HG02763 (cell line): Measurements from ENCODE around the gene TMCO2.

ENCODE experiments used
- ATAC-seq: cut with Tn5 transposase; IDR thresholded peaks from one replicate; pipeline ENCODE4 v1.9.1; 2021; ENCODE audit warnings: mild to moderate bottlenecking, moderate library complexity; ENCODE audit not compliant: unreplicated experiment

Gene TMCO2

DNA sequence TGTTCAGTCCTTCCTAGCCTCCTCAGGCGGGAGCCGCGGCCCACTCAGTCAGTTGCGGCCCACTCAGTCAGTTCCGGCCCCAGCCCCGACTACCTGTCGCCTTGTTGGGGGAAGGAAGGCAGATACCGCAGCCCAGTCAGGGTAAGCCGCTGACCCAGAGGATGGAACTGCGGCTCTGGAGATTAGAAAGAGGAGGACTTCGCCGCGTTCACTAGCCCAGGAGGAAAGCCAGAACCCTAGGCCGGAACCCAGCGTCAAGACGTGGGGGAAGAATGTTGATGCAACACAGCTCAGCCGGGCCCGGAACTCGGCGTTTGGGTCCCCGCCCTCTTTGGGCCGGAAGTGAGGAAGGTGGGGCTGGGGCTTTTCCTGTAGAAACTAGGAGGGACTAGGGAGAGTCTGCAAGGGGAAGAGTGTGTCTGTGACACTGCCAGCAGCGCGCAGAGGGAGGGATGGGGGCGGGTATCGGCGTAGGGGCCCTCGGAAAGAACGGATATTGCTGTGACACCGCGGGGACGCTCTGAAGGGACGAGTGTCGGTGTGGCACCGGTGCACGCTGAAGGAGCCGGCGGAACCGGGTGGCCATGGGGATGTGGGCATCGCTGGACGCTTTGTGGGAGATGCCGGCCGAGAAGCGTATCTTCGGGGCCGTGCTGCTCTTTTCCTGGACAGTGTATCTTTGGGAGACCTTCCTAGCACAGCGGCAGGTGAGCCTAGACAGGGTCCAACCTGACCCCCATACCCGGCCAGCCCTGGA lies 10.1 kb downstream of the TMCO2 start, which contains the start of gene ZMPSTE24:
ZMPSTE24 (plus strand) TSS at position 549 of the 757 bp plus-strand sequence; CDS start at position 585, 36 bp downstream.
- ATAC-seq, result peak; percentile 93

DNA sequence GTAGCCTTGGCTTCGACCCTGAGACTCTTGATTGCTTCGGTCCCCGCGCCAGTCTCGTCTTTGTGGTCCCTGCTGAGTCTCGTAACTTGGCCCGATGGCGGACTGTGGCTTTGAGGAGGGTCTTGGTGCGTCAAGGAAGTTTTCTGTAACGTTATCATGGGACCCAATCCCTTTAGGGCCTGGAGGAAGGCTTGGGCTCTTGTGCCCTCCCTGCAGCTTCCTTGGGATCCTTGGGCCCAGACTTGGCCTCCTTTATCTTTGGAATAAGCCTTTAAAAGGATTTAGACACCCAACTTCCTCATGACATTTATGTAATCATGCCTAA lies 10.7 kb downstream of the TMCO2 start:
- ATAC-seq, result no peak

DNA sequence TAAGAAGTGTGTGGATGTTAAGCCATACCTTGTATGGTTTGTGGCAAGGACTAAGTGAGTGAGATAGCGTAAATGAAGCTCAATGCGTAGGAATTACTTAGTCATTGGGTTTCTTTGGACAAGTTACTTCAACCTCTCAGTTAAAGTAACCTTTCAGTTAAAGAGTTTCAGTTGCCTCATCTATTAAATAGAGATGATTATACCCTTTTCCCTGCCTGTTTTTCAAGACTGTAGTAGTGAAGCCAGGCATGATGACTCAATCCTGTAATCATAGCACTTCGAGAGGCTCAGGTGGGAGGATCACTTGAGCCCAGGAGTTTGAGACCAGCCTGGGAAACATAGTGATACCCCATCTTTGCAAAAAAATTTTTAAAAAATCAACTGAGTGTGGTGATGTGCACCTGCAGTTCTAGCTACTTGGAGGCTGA lies 16.6 kb downstream of the TMCO2 start:
- ATAC-seq, result no peak

DNA sequence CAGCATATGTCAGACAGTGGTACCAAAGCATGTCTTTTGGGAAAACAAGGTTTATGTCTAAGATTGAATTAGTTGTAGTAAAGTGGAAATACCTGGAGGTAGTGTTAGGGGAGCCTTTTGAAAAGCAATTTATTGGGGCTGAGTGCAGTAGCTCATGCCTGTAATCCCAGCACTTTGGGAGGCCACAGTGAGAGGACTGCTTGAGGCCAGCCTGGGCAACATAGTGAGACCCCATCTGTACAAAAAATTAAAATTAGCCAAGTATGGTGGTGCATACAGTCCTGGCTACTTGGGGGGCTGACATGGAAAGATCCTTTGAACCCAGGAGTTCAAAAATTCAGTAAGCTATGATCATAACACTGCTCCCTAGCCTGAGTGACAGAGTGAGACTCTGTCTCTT lies 17.6 kb downstream of the TMCO2 start:
- ATAC-seq, result no peak

DNA sequence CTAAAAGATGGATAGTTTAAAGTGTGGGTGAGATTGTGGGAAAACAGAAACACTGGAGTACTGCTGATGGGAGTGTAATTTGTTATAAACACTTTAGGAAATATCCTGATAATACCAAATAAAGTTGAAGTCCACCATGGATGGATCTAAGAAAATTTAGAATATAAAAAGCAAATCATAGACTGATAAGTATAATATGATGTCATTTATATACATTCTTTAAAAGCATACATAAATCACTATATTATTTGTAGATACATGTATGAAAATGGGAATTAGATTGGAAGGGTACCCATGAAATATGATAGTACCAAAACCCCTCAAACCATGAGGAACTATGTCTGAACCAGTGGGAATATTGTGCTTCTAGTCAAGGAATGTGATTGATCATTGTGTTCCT lies 18.2 kb downstream of the TMCO2 start:
- no peak for ATAC-seq

DNA sequence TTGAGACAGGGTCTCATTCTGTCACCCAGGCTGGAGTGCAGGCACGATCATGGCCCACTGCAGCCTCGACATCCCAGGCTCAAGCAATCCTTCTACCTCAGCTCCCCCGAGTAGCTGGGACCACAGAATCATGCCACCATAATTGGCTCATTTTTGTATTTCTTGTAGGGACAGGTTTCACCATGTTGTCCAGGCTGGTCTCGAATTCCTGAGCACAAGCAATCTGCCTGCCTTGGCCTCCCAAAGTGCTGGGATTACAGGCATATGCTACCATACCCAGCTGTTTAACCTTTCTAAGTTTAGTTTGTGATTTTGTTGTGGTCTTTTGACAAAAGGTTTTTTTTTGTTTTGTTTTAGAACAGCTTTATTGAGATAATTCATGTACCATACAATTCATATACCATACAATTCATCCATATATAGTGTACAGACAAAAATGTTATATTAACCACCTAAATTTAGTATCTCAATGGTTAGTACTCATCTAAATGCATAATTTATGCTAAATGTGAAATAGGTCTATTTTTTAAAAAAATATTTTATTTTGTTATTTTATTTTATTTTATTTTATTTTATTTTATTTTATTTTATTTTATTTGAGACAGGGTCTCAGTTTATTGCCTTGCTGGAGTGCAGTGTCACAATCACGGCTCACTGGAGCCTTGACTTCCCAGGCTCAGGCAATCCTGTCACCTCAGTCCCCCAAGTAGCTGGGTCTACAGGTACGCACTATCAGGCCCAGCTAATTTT lies 19.2 kb downstream of the TMCO2 start:
- ATAC-seq, result no peak

DNA sequence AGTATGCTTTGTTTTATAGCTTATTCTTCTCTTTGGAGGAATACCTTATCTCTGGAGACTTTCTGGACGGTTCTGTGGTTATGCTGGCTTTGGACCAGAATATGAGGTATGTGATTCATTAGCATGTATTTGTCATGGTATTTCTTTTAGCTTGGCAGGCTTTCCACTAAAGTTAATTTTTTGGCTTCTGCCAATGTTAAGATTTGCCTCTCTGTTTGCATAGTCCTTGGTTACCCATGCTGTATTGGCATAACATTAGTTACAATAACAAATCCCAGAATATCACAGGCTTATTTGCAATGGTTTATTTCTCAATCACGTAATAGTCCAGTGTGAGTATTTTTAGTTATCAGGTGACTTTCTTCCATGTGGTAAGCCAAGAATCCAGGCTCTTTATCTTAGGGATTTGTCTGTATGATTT lies 20.0 kb downstream of the TMCO2 start:
- no peak for ATAC-seq

DNA sequence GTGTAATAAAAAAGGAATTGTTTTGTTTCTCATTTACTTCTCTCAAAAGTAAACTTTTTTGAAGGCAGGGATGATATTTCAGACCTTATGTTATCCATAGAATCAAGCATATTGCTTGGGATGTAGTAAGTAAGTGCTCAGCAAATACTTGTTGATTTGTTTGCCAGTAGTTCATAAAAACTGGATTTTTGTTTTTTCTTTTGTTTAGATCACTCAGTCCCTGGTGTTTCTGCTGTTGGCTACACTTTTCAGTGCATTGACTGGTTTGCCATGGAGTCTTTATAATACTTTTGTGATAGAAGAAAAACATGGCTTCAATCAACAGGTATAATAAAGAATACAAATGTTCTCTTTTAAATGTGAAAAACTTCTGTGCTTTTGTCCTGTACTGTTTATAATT lies 20.5 kb downstream of the TMCO2 start:
- no peak for ATAC-seq

DNA sequence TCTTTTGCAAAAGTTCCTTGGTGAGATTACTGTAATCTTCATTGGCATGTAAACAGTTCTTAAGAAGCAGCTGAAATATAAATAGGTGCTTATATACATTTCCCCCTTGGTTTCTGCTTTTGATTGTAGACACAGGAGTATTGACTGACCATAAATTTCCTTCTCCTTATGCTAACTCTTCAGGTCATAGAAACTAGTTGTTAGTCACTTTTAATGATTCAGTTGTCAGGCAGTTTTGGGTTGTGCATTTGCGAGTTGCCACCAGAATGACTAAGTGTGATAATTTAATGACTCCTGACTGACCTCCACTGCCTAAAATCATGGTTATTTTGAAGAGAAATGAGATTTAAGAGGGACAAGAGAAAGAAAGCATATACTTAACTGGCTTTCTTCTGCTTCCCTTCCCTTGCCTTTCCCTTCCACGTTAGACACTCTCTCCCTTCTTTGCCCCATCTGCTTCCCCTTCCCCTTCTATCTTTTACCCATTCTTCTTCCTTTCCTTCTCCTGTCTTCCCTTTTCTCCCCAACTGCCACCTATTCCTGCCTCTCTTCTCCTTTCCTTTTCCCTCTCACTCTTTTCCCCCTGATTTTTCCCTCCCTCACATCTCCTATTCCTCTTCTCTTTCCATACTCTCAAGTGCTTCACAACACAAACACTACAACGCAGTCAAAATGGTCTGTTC lies 22.6 kb downstream of the TMCO2 start:
- ATAC-seq, result no peak

DNA sequence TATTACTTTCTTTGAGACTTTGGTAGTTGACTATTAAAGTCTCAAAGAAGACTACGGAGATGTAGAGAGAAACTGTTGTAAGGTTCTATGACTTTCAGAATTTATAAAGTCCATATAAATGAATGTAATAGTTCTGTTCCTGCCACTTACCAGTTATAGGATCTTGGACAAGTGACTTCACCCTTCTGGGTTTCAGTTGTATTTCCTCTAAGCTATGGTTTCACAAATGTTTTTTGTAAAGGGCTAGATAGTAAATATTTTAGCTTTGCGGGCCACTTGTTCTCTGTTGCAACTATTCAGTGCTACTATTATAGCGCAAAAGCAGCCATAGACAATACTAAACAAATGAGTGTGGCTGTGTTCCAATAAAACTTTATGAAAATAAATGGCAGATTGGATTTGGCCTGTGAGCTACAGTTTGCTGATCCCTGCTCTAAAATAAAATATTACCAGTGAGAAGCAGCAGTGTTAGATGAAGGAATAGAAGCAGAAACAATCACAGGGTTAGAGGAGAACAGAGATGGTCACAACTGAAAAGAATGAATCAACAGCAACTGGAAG lies 25.0 kb downstream of the TMCO2 start:
- ATAC-seq, result no peak

DNA sequence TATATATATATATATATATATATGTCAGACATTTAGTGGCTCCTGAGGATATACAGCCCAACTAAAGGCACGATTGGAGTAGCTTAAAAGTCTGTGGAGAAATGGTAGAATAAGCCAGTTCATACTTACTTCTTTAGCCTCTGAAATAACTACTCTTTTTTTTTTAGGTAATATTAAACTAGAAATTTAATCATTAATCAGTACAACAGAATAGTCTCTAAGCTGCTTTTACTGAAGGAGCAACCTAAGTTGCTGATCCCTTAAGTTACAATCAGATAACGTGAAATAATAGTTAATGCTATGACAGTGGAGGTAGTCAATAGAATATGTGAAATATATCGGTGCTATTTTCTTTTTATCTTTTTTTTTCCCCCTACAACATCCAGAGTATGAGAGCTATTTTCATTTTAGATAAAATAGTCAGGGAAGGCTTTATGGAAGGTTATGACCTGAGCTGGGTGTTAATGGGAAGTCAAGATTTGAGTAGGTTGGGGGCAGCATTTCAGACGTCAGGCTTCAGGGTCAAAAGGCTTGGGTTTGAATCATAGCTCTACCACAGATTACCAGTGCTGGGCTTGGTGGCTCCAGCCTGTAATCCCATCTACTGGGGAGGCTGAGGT lies 25.9 kb downstream of the TMCO2 start:
- no peak for ATAC-seq

DNA sequence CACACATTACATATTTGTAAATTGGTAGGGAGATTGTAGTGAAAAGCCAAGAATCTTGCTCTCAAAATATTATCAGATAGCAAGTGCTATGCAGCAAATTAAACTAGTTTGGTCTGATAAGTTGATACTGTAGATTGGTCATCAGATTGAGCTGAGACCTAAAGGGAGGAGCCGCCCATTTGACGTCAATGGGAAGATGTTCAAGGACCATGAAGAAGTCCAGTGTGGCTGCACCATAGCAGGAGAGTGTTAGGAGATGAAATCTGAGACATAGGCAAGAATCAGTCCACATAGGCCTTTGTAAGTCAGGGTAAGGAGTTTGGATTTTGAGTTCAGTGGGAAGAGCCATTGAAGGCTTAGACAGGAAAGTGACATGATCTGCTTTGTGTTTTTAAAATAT lies 26.6 kb downstream of the TMCO2 start:
- ATAC-seq, result no peak

DNA sequence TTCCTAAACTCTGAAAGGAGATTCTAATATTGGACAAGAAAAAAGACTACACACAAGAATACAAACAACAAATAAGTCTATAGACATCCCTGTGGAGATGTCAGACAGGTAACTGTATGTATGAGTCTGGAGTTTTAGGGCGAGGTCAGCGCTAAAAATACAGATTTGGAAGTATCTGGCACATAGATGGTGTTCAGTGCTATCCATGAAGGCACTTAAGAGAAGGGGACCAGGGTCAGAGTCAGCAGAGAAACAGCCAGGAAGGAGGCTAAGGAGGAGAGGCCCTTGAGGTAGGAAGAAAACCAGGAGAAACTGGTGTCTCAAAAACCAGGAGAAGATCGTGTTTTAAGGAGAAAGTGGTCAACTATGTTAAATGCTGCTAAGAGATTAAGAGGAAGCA lies 28.4 kb downstream of the TMCO2 start:
- ATAC-seq, result no peak

DNA sequence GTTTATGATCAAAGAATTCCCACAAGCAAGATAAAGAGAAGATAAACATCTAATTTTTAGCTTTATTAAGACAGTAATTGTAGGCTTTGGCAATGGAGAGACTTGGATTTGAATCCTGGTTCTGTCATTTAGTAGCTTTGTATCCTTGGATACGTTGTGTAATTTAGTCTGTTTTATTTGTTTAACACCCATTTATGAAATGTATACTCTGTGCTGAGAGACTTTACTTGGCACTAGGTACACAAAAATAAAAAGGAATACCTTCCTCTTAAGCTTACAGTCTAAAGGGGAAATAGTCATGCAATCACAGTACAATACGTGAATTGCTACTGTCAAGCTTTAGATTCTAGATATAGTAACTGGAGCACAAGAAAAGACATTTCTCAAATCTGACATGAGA lies 34.1 kb downstream of the TMCO2 start:
- no peak for ATAC-seq

DNA sequence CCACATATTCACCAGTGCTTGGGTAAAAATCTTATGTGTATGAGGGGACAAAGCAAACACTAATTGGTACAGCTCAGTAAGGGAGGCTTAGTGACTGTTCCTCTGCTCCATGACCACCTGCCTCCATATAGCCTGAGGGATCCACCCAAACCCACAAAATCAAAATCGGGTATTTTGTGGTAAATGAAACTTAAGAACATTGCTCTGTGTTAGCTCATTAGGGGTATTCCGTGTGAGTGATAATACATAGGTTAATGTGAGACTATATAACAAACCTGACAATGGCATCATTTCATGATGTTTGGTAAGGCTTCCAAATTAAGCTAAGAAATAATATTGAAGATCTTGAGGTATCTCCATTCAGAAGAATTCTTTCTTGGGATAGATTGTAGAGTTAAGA lies 43.6 kb downstream of the TMCO2 start:
- no peak for ATAC-seq

DNA sequence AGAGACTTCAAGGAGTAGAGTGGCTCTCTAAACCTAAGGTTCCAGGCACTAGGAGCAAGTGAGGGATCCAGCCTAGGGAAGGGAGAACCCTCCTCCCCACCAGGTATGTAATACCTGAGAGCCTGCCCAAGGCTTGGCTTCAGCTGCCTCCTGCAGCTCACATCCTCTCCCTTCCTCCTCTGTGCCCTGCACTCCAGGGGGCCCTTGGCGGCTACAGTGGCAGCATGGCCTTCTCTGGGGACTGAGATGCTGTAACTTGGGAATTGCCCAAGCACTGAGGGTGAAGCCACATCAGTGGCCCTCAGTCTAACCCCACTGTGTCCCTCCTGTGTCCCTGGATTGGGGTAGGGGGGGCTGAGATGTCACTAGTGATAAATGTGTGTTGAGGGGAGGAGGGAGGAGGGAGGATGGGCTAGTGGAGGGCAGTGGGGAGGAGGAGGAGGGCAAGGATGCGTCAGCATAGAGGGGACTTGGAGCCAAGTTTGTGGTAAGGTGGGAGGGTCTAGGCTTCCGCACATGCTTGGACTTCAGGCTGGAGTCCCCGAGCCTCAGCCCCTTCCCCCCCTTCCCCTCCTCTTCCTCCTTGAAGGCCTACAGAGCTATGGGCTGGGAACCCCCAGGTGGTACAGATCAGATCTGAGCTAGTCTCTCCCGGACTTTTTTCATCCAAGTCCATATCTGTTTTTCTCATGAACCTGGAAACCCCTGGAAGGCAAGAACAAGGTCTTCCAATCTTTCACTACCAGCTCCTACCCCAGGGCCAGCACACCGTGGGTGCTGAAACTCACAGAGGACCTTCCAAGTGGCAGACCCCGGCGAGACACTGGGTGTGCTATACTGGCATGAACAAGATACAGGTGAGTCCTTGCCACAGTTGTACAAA lies 51.9 kb downstream of the TMCO2 start:
- no peak for ATAC-seq

DNA sequence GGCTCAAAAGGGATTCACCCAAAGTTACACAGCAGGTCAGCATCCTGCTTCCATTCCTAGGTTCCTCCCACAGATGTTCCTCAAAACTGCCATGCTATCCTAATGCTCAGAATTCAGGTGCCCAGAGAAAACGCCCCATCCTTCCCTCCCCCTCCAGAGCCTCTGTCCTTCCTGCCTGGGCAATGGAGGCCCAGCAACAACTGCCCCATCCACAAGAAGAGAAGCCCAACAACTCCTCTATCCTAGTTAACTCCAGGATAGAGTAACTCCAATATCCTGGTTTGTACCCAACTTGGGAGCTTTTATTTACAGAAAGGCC lies 52.5 kb downstream of the TMCO2 start:
- no peak for ATAC-seq

DNA sequence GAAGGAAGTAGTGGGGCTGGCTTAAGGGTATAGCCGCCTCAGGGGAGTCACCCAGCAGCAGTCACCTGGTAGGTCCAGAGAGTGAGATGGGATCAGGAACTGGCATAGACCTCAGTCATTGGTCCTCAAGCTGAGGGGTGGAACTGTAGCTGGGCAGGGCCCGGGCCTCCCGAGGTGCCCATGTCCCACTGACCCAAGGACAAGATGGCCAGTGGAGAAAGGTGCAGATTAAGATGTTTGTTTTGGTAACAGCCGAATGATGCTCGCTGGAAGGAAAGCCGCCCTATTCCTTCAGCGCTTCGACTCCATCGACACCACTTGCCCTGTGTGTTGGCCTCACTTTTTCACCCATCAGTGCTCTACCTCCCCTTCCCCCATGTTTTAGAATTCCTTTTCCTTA lies 52.9 kb downstream of the TMCO2 start:
- no peak for ATAC-seq

DNA sequence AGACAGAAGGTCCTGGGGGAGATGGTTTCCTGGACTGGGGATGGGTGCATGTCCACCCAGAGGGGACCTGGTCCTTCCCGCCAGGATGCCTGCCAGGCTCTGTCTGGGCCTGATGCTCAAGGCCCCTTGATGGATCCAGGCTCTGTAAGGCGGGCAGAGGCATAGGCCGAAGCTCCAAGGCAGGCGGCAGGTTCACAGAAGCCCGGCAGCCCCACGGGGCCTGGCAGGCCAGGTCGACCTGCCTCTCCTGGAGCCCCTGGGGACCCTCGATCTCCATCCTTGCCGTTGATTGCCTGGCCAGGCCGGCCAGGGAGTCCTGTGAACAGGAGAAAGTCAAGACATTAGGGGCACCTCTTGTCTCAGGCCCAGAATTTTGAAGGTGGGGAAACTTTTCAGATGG lies 53.3 kb downstream of the TMCO2 start:
- no peak for ATAC-seq
